ENCODE data around the gene IL22RA1. TPM values are rescaled to one million over a fixed set of nuclear protein-coding genes. Genes with fewer than 3 reads are reported as not detected.

IL22RA1 gene
- total RNA-seq, 1 experiment from 2014 or later, result 5.0 TPM

DNA sequence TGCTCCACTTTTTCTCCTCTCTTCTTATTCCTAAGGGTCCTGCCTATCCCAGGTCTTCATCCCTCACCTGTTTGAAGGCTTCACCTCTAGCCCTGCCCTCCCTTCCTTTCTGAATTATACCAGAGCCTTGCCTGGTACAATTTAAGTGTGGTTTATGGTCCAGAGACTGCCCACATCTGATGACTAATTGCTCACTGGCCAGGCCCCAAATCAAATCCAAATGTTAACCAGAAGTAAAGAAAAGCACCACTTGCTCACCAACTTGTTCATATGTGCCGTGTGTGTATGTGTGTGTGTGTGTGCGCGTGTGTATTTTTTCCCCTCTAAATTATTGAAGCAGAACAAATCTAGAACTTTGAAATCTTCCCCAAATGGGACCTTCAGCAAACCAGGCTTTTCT lies 57.4 kb downstream of the IL22RA1 start:
- CTCF ChIA-PET, result no interaction called here
- H4K20me1 ChIP-seq (ENCODE audit: insufficient read depth), result no peaks in the 10 kb centered on the region
- intact Hi-C loops (cut with micrococcal nuclease; ENCODE audit: unreplicated experiment), result no loop called here
- no peak overlapping the region for H3K4me3 ChIP-seq
- H3F3A ChIP-seq (ENCODE audit: insufficient read depth, low read depth), result no peaks in the 10 kb centered on the region
- TF ChIP-seq, protein P1, sequence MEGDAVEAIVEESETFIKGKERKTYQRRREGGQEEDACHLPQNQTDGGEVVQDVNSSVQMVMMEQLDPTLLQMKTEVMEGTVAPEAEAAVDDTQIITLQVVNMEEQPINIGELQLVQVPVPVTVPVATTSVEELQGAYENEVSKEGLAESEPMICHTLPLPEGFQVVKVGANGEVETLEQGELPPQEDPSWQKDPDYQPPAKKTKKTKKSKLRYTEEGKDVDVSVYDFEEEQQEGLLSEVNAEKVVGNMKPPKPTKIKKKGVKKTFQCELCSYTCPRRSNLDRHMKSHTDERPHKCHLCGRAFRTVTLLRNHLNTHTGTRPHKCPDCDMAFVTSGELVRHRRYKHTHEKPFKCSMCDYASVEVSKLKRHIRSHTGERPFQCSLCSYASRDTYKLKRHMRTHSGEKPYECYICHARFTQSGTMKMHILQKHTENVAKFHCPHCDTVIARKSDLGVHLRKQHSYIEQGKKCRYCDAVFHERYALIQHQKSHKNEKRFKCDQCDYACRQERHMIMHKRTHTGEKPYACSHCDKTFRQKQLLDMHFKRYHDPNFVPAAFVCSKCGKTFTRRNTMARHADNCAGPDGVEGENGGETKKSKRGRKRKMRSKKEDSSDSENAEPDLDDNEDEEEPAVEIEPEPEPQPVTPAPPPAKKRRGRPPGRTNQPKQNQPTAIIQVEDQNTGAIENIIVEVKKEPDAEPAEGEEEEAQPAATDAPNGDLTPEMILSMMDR (conservative IDR thresholded peaks at IDR 0.05), result no peak
- TF ChIP-seq EZH2 (IDR thresholded peaks at IDR 0.05; ENCODE audit: low read depth), result no peak
- H3K4me1 ChIP-seq (replicated peaks; ENCODE audit: insufficient read depth), result no peaks in the 10 kb centered on the region
- H3K27me3 ChIP-seq (ENCODE audit: insufficient read depth, low read depth), result no peaks in the 10 kb centered on the region
- H3K9me3 ChIP-seq (ENCODE audit: insufficient read depth, low read depth), result no peaks in the 10 kb centered on the region
- no peak overlapping the region for H3K4me2 ChIP-seq
- POLR2A ChIA-PET (ENCODE audit: unreplicated experiment), result no interaction called here
- H3K79me2 ChIP-seq (ENCODE audit: low read depth), result no peaks in the 10 kb centered on the region
- no peak for DNase-seq
- H2AFZ ChIP-seq, result no peak overlapping the region
- H3K9me2 ChIP-seq (ENCODE audit: insufficient read depth), result no peaks in the 10 kb centered on the region
- H3K36me3 ChIP-seq (ENCODE audit: low read depth), result no peaks in the 10 kb centered on the region
- no peak overlapping the region for H3K27ac ChIP-seq
- BruUV-seq (replicated peaks), result no TSS peak

DNA sequence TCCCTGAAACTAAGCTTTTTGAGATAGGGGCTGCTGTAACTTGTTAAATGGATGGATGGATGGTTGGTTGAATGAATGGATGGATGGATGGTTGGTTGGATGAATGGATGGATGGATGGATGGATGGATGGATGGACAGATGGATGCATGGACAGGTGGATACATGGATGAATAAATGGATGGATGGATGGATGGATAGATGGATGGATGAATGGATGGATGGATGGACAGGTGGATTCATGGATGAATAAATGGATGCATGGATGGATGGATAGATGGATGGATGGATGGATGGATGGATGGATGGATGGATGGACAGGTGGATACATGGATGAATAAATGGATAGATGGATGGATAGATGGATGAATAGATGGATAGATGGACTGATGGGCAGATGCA lies 57.9 kb downstream of the IL22RA1 start:
- Histone ChIP-seq H3K4me1 (replicated peaks; ENCODE audit: insufficient read depth) (no peaks in the 10 kb centered on the region), H3F3A (ENCODE audit: insufficient read depth, low read depth) (no peaks in the 10 kb centered on the region), H3K9me3 (ENCODE audit: insufficient read depth, low read depth) (no peaks in the 10 kb centered on the region), H3K27ac (no peak overlapping the region), H4K20me1 (ENCODE audit: insufficient read depth) (no peaks in the 10 kb centered on the region), H3K79me2 (ENCODE audit: low read depth) (no peaks in the 10 kb centered on the region), H3K36me3 (ENCODE audit: low read depth) (no peaks in the 10 kb centered on the region), H2AFZ (no peak overlapping the region), H3K9me2 (ENCODE audit: insufficient read depth) (no peaks in the 10 kb centered on the region), H3K4me2 (no peak overlapping the region), H3K4me3 (no peak overlapping the region), H3K27me3 (ENCODE audit: insufficient read depth, low read depth) (no peaks in the 10 kb centered on the region)
- ChIA-PET POLR2A (ENCODE audit: unreplicated experiment) (no interaction called here), CTCF (no interaction called here)
- BruUV-seq (replicated peaks), result no TSS peak
- TF ChIP-seq EZH2 (IDR thresholded peaks at IDR 0.05; ENCODE audit: low read depth), result no peak
- TF ChIP-seq, protein P1 (conservative IDR thresholded peaks at IDR 0.05), result no peak
- DNase-seq, result no peak
- intact Hi-C loops (cut with micrococcal nuclease; ENCODE audit: unreplicated experiment), result no loop called here

DNA sequence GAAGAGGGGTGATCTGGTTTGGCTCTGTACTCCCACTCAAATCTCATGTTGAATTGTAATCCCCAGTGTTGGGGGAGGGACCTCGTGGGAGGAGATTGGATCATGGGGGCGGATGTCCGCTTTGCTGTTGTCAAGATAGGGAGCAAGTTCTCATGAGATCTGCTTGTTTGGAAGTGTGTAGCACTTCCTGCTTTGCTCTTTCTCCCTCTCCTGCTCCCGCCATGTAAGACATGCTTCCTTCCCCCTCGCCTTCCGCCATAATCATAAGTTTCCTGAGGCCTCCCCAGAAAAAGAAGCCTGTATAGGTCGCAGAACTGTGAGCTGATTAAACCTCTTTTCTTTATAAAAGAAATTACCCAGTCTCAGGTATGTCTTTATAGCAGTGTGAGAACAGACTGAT lies 58.9 kb downstream of the IL22RA1 start:
- POLR2A ChIA-PET (ENCODE audit: unreplicated experiment), result no interaction called here
- Histone ChIP-seq H3K27ac (no peak overlapping the region), H3K4me3 (no peak overlapping the region), H4K20me1 (ENCODE audit: insufficient read depth) (no peaks in the 10 kb centered on the region), H3F3A (ENCODE audit: insufficient read depth, low read depth) (no peaks in the 10 kb centered on the region), H2AFZ (no peak overlapping the region), H3K27me3 (ENCODE audit: insufficient read depth, low read depth) (no peaks in the 10 kb centered on the region), H3K4me2 (no peak overlapping the region), H3K36me3 (ENCODE audit: low read depth) (no peaks in the 10 kb centered on the region), H3K9me3 (ENCODE audit: insufficient read depth, low read depth) (no peaks in the 10 kb centered on the region), H3K9me2 (ENCODE audit: insufficient read depth) (no peaks in the 10 kb centered on the region), H3K79me2 (ENCODE audit: low read depth) (no peaks in the 10 kb centered on the region), H3K4me1 (replicated peaks; ENCODE audit: insufficient read depth) (no peaks in the 10 kb centered on the region)
- CTCF ChIA-PET, result no interaction called here
- TF ChIP-seq, protein P1 (conservative IDR thresholded peaks at IDR 0.05), result no peak
- no peak for TF ChIP-seq EZH2 (IDR thresholded peaks at IDR 0.05; ENCODE audit: low read depth)
- no TSS peak for BruUV-seq (replicated peaks)
- DNase-seq, result no peak
- intact Hi-C loops (cut with micrococcal nuclease; ENCODE audit: unreplicated experiment), result no loop called here
